GM18520 (cell line): ENCODE results near the gene CMTM4.
A peak's percentile ranks its signal among the peaks of the same experiment; 100 is the strongest.

Experiments used
- ATAC-seq: cut with Tn5 transposase; IDR thresholded peaks from one replicate; pipeline ENCODE4 v1.9.1; 2021; ENCODE audit not compliant: unreplicated experiment

Gene CMTM4

GRCh38 chr16:66696669-66697630, at the start of gene CMTM4:
Gene CMTM4, minus strand, starts transcription at chr16:66696743. Its CDS starts 218 bp downstream, at chr16:66696525.
- peak; percentile 89 for ATAC-seq

DNA sequence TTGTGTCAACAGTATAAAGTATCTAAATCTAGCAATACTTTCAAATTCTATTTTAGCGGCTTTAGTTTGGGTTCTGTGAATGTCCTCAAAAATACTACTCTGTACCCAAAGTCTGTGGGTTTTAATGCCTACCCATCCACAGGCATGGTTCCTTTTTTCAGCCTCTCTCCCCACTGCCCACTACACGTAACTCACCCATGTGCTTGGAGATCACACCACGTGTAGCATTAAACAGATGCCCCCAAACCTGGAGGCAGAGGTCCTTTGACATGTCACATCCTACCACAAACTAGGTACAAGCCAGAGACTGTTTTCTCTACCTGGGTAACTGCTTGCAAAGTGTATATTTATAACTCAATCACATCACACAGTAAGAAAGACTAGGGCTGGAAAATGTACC, 49.5 kb upstream of the CMTM4 start:
- no peak for ATAC-seq

DNA sequence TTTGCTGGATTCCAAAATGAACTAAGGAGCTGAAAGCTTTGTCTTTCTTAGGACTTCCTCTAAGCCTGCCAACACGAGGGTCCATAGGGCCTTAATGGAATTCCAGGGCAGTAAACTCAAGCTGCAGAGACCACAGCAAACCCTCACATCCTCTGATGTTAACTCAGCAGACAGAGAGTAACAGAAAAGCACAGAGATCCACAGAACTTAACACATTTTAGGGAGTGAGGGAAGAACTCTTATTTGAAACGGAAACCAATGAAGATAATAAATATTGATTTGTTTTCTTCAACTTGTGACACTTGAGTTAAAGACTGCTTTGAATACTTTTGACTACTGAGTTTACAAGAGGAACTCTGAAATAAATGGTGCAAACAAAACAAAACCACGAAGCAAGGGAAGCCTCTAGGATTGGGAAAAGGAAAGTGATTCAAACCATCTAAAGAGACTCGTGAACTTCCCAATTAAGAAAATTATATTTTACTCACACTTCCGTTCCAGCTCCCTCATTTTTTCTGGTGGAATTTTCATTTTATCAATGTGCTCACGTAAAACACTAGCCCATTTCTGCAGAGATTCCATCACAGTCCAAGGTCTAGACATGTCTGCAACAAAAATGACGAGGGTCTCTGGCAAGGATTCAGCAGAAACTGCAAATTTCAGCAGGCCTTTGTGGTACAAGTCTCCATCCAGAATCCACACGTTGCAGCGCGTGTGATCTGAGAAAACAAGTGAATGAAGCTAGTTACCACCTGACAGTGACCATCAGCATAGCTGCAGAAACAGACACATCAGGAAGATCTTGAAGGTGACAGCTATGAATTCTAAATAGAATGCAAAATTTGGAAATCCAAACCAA, 45.6 kb upstream of the CMTM4 start:
- no peak for ATAC-seq

GRCh38 chr16:66741169-66741900, 44.8 kb upstream of the CMTM4 start:
- no peak for ATAC-seq

- no peak for ATAC-seq
Observed at GRCh38 chr16:66740533-66740932, 44.0 kb upstream of the CMTM4 start.

GRCh38 chr16:66740010-66740409, 43.5 kb upstream of the CMTM4 start:
- no peak for ATAC-seq

DNA sequence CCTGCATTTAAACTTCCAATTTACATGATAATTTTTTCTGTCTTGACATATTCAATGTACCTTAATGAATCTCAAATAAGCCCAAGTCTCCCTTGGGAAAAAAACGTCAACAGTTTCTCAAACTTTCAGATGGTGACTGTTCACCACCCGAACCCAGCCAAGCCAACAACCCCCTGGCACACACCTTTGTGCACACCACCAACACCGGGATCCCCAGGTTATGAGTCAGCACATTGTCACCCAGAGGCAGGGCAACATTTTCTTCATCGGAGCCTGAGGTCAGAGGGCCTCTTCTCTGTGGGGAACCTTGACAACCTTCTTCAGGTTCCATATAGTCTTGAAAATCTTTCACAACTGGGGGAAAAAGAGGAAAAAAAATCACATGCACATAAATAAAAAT, 39.3 kb upstream of the CMTM4 start:
- no peak for ATAC-seq

DNA sequence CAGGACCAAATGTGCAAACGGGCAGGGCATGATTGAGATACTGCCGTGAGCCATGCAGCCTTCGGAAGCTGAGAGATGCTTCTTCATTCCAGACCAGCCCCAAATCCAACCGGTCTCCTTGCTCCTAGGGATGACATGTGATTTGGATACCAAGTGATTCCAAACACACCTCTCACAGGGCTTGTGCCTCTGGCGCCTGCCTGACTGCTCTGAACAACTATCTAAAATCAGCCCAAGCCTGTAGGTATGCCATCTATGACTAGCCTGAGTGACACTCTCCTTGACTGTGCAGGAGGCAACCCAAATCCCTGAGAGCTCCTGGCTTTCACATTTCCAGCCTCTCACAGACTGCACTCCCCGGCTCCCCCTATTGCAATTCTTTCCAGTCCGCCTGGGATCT, 34.6 kb upstream of the CMTM4 start:
- no peak for ATAC-seq

GRCh38 chr16:66728804-66729203, 32.3 kb upstream of the CMTM4 start:
- ATAC-seq, result no peak

- no peak for ATAC-seq
Observed at GRCh38 chr16:66728117-66728787, 31.7 kb upstream of the CMTM4 start.

GRCh38 chr16:66720766-66721165, 24.2 kb upstream of the CMTM4 start:
- ATAC-seq, result no peak

DNA sequence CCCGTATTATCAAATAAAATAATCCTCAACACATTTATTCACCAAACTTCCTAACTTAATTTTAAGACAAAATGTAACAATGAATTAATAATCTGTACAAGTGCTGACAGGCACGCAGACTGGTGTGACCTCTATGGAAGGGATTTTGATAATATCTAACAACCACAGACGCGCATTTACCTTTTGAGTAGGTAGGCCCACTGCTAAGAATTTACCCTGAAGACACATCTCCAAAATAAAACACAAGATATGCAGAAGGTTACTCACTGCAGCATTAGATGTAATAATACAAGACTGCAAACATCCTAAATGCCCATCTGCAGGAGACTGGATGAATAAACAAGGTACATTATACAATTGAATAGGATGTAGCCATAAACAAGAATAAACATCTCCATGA, 22.7 kb upstream of the CMTM4 start:
- ATAC-seq, result no peak

- no peak for ATAC-seq
Observed at GRCh38 chr16:66717776-66718175, 21.2 kb upstream of the CMTM4 start.

DNA sequence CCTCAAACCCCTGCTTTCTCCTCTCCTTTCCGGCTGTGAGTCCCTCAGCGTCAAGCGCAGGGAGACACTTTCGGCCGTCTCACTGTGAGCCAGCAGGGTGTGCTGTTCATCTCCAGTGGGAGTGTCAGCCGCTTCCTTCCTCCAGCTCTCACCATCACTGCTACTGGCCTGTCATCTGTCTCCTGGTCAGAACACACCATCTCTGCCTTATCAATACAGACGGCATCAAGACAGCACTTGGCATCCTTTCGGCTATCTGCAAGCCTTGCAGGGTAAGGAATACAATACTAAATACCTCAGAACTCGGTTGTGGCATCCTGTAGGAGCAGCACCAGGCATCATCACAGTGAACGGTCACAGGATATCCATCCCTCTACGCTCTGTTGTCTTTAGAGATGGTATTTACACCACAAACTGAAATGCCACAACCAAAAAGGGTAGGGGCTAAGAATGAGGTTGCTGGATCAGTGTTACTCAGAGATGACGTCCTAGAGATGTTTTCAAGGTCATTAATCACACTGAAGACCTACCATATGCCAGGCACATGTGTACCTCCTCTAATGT, 20.7 kb upstream of the CMTM4 start:
- no peak for ATAC-seq

DNA sequence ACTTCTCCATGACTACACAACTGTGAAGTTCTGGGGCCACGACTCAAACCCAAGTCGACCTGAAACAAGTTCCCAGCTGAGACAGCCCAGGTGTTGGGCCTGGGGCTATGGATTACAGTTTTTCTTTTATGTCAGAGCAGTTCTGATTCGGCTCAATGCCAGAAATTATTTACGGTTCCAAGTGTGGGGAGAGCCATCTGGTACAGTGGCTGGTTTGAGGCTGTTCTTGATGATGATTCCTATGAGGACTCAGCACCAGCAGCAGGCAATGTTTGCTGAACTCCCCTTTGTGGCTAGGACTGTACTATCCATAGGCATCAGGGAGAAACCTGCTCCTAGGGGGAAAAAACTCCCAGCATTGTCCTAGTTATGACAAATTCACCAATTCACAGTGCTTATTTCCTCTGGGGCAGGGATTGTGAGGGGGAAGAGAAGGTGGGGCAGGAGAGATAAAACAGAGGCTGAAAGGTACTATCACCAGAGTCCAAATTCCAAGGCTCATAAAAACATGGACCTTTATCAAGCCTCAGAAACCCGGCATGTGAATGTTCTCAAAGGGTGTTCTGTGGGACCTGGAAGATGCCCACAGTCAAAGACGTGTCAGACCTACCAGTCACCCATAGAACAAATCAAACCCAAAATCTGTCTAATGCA, 18.2 kb upstream of the CMTM4 start:
- no peak for ATAC-seq

- no peak for ATAC-seq
Observed at GRCh38 chr16:66714062-66714461, 17.5 kb upstream of the CMTM4 start.

DNA sequence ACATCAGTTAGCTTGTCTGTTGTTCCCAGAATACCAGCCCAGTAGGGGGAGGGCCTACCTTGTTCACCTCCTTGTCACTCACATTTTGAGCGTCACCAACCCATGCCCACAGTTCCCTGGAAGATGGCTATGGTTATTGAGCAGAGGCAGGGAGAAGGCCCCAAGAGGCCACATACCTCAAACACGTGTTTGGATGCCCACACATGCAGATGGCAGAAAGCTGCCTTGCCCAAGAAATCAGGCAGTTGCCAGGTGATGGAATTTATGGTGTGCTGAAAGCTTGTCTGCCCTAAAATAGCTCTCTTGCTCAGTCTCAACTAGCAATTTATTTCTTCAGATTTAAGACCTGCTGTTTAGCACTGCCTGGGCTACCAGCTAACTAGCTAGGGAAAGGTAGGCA, 16.5 kb upstream of the CMTM4 start:
- ATAC-seq, result no peak

GRCh38 chr16:66712512-66712911, 16.0 kb upstream of the CMTM4 start:
- no peak for ATAC-seq

- no peak for ATAC-seq
Observed at GRCh38 chr16:66711581-66711980, 15.0 kb upstream of the CMTM4 start.

- no peak for ATAC-seq
Observed at GRCh38 chr16:66706506-66706880, 9.9 kb upstream of the CMTM4 start.
